Measurements from ENCODE around the gene NRDC.
"Not testable (repeated sequence)": the region's sequence is repeated elsewhere in the genome, so short reads cannot be mapped to it uniquely, and the experiment has no call there.

Gene NRDC

DNA sequence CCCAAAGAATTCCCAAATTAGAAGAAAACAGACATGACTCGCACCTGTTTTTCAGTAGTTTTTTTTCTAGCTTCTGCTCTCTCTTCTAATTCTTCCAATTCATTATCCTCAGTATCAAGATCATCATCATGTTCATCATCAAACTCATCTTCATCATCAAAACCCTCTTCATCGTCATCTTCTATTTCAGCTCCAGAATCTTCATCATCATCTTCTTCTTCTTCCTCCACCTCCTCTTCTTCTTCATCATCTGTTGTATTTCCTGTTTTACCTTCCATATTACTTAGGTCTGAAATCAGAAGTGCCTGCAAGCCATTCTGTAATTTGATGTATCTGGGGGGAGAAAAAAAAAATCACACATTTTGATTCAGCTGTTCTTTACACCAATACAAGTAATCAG is 38.3 kb downstream of the NRDC start:
- no peak for DNase-seq

DNA sequence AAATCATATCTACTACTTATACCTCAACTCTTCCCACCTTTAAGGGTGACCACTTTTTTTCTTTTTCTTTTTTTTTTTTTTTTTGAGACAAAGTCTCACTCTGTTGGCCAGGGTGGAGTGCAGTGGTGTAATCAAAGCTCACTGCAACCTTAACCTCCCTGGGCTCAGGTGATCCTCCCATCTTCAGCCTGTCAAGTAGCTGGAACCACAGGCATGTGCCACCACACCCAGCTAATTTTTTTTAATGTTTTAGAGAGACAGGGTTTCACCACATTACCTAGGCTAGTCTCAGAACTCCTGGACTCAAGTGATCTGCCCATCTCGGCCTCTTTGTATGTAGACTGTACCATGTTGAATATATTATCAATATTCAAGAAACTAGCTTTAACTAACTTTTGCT is 39.4 kb downstream of the NRDC start:
- no peak for DNase-seq

GRCh38 chr1:51837243-51837642 is 41.3 kb downstream of the NRDC start:
- no peak for DNase-seq

GRCh38 chr1:51833700-51834099 is 44.8 kb downstream of the NRDC start:
- DNase-seq, result no peak

DNA sequence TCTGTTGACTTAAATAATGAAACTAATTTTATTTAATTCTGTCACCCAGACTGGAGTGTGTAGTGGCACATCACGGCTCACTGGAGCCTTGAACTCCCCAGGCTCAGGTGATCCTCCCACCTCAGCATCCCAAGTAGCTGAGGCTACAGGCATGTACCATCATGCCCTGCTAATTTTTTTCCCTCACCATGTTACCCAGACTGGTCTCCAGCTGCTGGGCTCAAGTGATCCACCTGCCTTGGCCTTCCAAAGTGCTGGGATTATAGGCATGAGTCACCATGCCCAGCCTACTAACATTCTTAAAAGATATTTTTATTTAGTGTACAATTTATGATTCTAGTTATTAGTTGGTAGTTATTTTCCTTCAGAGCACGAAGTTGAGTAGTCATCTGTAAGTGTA is 49.5 kb downstream of the NRDC start:
- no peak for DNase-seq

DNA sequence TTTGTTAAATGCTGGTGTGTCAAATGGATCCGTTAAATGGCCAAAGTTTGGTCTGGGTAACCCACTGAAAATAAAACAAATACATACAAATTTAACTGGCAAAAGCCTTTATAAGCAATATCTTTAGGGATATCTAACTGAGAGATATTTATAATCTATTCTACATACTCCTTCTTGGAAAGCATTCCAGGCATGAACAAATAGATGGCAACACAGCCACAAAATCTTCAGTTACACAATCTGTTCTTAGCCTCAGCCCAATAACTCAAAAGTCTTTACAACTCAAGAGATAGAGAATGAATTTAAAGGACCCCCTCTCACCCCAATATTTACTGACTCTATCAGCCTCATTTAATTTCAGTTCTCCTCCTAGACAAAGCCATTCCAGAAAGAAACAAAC is 58.7 kb downstream of the NRDC start:
- DNase-seq, result no peak

DNA sequence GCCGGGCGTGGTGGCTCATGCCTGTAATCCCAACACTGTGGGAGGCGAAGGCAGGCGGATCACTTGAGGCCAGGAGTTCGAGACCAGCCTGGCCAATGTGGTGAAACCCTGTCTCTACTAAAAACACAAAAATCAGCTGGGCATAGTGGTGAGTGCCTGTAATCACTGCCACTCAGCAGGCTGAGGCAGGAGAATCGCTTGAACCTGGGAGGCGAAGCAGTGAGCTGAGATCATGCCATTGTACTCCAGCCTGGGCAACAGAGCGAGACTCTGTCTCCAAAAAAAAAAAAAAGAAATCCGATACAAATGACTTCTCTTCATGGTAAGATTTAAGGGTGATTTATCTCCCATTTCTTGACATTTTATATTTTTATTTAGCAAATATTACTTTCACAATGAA is 59.5 kb downstream of the NRDC start:
- not testable (repeated sequence) for DNase-seq

- no peak for DNase-seq
Observed at GRCh38 chr1:51818487-51818886, 60.0 kb downstream of the NRDC start.

DNA sequence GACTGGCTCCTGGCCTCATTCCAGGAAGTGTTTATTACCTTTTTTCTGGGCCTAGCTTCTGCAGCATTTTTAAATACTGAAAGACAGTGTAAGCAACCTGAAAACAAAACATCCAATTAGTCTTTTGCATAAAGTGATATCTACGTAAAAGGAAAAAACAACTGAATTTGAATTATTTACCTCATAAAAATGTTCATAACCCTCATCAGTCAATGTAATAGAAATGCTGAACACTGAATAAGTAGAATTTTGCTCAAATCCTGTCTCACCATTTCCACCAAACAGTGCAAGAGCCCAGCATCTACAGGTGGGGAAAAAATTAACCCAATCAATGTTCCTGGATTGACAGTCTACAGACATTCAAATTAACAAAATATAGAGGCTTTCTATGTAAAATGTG is 64.0 kb downstream of the NRDC start:
- no peak for DNase-seq

GRCh38 chr1:51799372-51799771 is 79.2 kb downstream of the NRDC start:
- no peak for DNase-seq

DNA sequence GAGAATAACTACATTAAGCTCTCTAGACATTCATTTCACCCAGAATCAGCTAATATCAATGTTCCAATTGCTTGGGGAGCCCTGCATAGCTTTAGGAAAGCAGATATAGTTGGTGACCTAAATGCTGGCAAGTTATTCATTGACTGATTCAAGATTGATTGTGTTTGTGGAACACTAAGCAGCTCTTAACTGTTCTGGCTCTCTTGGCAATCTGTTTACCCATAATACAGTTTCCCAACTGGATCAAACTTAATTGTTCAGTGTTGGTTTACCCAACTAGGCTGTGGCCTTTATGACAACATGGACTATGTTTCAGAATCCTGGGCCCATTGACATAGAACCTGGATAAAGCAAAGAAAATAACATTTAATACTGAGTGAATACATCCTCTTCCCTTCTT is 83.7 kb downstream of the NRDC start:
- no peak for DNase-seq

DNA sequence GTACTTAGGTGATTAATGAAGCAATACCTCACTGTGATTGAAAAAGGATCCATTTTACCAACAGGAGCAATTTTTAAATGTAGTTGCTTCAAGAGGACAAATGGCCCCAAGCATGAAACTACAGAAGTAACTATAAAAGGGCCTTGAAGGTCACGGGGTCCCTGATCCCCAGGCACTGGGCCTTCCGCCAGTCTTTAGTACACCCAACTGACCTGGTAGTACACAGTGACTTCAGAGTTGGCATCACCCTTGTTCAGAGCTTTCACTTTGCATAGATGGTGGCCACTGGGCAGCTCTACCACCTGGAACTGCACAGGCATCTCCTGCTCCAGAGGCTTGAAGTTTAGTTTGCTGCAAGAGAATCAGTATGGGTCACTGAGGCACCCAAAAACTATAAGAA is 84.3 kb downstream of the NRDC start:
- DNase-seq, result no peak

DNA sequence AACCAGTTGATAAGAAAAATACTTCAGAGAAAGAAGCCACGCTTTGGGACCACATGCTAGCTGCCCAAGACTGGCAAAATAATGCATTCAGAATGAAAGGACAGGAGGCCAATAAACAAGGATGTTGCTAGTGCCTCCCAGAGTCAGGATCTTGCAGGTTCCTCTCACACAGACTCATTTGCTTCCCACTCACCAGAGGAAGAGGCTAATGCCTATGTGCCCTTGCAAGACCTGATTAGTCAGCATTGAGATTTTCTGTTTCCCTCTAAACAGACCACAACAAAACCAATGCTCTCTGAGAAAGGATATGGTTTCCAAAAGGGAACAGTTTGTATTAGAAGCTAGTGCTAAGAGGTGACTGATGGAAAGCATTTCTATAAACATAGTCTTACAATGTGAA is 85.7 kb downstream of the NRDC start:
- no peak for DNase-seq

DNA sequence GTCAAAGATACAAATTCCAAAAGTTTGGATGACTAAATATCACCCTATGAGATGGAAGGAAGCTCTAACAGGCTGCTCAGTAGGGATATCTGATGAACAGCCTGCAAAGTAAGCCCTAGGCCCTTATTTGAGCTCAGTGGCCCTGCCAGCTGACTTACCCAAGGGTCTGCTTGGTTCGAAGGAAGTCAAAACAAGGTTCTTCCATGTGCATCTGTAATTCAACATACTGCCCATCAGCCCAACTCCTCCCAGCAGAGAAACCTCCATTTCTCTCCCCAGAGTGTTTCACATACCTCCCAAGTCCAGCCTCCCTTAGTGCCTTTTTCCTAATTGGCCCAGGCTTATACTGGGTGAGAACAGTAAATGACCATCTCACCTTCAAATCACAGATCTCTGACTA is 86.6 kb downstream of the NRDC start:
- DNase-seq, result no peak

DNA sequence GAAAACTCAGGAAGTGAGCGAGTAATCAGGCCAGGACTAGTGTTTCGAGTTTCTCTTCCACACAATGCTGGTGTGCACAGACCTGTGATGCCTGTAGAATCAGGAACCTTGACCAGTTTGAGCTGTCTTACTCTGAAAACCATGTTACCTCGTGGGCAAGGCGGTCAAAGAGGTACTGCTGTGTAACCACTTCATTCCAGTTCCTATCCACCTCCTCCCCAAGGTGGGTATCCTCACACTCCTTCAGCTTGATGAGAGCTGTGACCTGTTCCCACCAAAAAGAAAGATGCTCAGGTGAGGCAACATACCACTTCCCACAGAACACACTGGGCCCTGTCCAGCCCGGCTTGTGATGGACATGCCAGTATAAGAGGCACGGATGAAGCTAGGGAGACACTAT is 88.1 kb downstream of the NRDC start:
- no peak for DNase-seq

- DNase-seq, result no peak
Observed at GRCh38 chr1:51789342-51789741, 89.2 kb downstream of the NRDC start.

GRCh38 chr1:51788938-51789337 is 89.6 kb downstream of the NRDC start:
- no peak for DNase-seq

- DNase-seq, result no peak
Observed at GRCh38 chr1:51784997-51785421, 93.5 kb downstream of the NRDC start.

GRCh38 chr1:51780927-51781326 is 97.6 kb downstream of the NRDC start:
- no peak for DNase-seq

DNA sequence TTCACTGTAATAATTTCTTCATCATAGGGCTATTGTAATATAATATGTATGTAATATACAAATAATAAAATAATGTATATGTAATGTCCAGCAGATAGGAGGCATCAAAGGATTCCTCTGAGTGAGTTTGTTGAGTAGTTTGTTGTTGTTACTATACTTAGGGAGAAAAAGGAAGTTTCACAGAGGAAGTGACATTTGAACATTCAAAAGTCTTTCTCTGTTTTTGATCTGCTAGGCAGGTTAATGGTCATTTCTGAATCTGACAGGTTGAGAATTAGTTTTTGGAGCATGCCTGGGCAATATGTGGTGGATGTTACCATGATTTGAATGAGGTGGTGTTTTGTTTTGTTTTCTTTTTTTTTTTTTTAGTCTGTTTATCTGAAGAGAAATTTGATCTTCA is 102.1 kb downstream of the NRDC start:
- DNase-seq, result no peak

GRCh38 chr1:51768971-51769588 is 109.4 kb downstream of the NRDC start:
- DNase-seq, result no peak

DNA sequence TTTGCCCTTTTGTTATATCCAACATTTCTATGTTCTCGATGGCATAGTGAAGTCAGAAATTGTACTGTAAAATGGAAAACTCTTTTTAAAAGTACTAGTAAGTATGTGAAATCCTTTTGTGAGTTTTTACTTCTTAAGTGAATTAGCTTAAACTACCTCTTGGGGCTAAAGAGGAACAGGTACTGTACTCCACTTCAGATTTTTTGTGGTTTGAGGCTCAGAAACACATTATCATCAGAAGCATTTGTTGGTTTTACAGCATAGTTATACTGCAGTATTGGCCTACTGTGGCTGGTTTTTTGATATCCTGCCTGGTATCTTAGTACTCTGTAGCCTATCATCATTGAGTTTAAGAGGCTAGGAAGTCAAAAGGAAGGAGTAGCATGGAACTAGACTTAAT is 117.2 kb downstream of the NRDC start:
- DNase-seq, result no peak

GRCh38 chr1:51760872-51761271 is 117.7 kb downstream of the NRDC start:
- DNase-seq, result no peak

- no peak for DNase-seq
Observed at GRCh38 chr1:51758310-51758709, 120.2 kb downstream of the NRDC start.

DNA sequence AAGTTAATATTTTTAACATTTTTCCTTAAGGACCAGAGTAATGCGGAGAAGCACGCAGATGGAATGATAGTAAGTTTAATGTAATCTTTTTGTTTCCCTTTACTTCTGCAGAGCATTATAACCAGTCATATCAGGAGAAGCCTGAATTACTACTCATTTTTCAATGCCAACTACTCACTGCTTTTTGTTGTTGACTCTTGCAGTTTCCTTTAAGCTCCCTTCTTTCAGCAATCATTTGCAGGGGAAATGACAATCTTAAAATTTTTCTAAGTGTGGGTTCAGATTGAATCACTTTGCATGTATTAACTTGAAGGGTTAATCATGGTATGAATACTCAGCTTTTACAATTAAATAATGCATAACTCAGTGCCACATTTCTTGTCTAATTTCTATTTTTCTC is 122.2 kb downstream of the NRDC start:
- no peak for DNase-seq

DNA sequence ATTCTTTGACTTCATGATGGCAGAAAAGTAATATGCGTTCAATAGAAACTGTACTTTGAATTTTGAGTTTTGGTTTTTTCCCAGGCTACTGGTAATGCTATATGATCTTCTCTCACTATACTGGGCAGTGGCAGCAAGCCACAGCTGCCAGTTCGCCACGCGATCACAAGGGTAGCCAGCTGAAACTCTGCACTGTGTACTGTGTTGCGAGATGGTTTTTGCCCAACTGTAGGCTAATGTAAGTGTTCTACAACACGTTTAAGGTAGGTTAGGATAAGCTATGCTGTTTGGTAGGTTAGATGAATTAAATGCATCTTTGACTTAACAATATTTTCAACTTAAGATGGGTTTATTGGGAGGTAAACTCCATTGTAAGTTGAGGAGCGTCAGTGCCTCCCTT is 123.1 kb downstream of the NRDC start:
- no peak for DNase-seq

Data from cortex of kidney (tissue), 1 donor.